ENCODE measurements around the gene NAXE.
"Not testable (repeated sequence)": the region's sequence is repeated elsewhere in the genome, so short reads cannot be mapped to it uniquely, and the experiment has no call there.

NAXE gene

GRCh38 chr1:156622581-156623297 lies 31.2 kb downstream of the NAXE start:
- DNase-seq (ENCODE audit: low read depth in 2 of 2, low spot score in 1 of 2), result no peak

- DNase-seq (ENCODE audit: low read depth in 2 of 2, low spot score in 1 of 2), result no peak
Observed at GRCh38 chr1:156623946-156624813, 32.6 kb downstream of the NAXE start.

- DNase-seq (ENCODE audit: low read depth in 2 of 2, low spot score in 1 of 2), result no peak
Observed at GRCh38 chr1:156624814-156625435, 33.3 kb downstream of the NAXE start.

GRCh38 chr1:156625436-156626078 lies 34.0 kb downstream of the NAXE start:
- DNase-seq (ENCODE audit: low read depth in 2 of 2, low spot score in 1 of 2), result peak; percentile 34 to 39

GRCh38 chr1:156626079-156626438 lies 34.5 kb downstream of the NAXE start:
- DNase-seq (ENCODE audit: low read depth in 2 of 2, low spot score in 1 of 2), result no peak

- no peak for DNase-seq (ENCODE audit: low read depth in 2 of 2, low spot score in 1 of 2)
Observed at GRCh38 chr1:156627313-156627880, 35.8 kb downstream of the NAXE start.

GRCh38 chr1:156629823-156630449 lies 38.4 kb downstream of the NAXE start:
- DNase-seq (ENCODE audit: low read depth in 2 of 2, low spot score in 1 of 2), result no peak

GRCh38 chr1:156631152-156631551 lies 39.6 kb downstream of the NAXE start:
- DNase-seq (ENCODE audit: low read depth in 2 of 2, low spot score in 1 of 2), result not testable (repeated sequence)

GRCh38 chr1:156632355-156632754 lies 40.8 kb downstream of the NAXE start:
- no peak for DNase-seq (ENCODE audit: low read depth in 2 of 2, low spot score in 1 of 2)

- no peak for DNase-seq (ENCODE audit: low read depth in 2 of 2, low spot score in 1 of 2)
Observed at GRCh38 chr1:156638189-156638985, 46.8 kb downstream of the NAXE start.

GRCh38 chr1:156639601-156640101 lies 48.1 kb downstream of the NAXE start:
- no peak for DNase-seq (ENCODE audit: low read depth in 2 of 2, low spot score in 1 of 2)

- DNase-seq (ENCODE audit: low read depth in 2 of 2, low spot score in 1 of 2), result no peak
Observed at GRCh38 chr1:156640842-156641706, 49.5 kb downstream of the NAXE start.

- no peak for DNase-seq (ENCODE audit: low read depth in 2 of 2, low spot score in 1 of 2)
Observed at GRCh38 chr1:156641761-156642264, 50.2 kb downstream of the NAXE start, which contains the start of gene BCAN. Gene BCAN (plus strand): TSS chr1:156642117. CDS start chr1:156646055, 3,938 bp downstream.

GRCh38 chr1:156642265-156643048 lies 50.9 kb downstream of the NAXE start:
- DNase-seq (ENCODE audit: low read depth in 2 of 2, low spot score in 1 of 2), result no peak

- no peak for DNase-seq (ENCODE audit: low read depth in 2 of 2, low spot score in 1 of 2)
Observed at GRCh38 chr1:156643049-156643777, 51.6 kb downstream of the NAXE start.

- DNase-seq (ENCODE audit: low read depth in 2 of 2, low spot score in 1 of 2), result no peak
Observed at GRCh38 chr1:156643778-156644092, 52.2 kb downstream of the NAXE start.

Data from stimulated activated CD8-positive, alpha-beta memory T cell treated with anti-CD3 and anti-CD28 coated beads, Interleukin-4, amount 100 ng/mL, for 1 hour (primary cell).